Gastrocnemius medialis (tissue), 4 donors: Measurements from ENCODE around the gene GPR55. TPM values are rescaled to one million over a fixed set of nuclear protein-coding genes. Genes with fewer than 3 reads are reported as not detected.
A peak's percentile ranks its signal among the peaks of the same experiment; 100 is the strongest.
"Not testable (repeated sequence)": the region's sequence is repeated elsewhere in the genome, so short reads cannot be mapped to it uniquely, and the experiment has no call there.

Source experiments
- ATAC-seq, 2 donors: fragments of 150-250 bp; one replicate each; pipeline ENCODE4 v1.9.1; 2016
- DNase-seq, 2 donors: peaks; one replicate each; pipeline ENCODE4 v3.0.0-alpha.2; 2019
- H3K27ac ChIP-seq, 4 donors: fragments of 200-600 bp; sonication (generic); 1 replicate in 1 of 4; 2 replicates in 3 of 4; pipeline ENCODE4 v1.5.1; 2016 to 2018; ENCODE audit warnings: mild to moderate bottlenecking in 2 of 4, moderate library complexity in 1 of 4
- H3K27me3 ChIP-seq, 3 donors: fragments of 200-600 bp; sonication (generic) in 2 of 3; 1 replicate in 1 of 3; 2 replicates in 2 of 3; pipeline versions ENCODE4 v1.5.1 to v1.6.0; 2016 to 2019; ENCODE audit warnings: mild to moderate bottlenecking in 1 of 3, moderate library complexity in 1 of 3
- H3K36me3 ChIP-seq, 2 donors: fragments of 200-600 bp; sonication (generic) in 1 of 2; one replicate each; pipeline ENCODE4 v1.5.1; 2017 to 2018
- H3K4me1 ChIP-seq, 2 donors: fragments of 200-600 bp; sonication (generic) in 1 of 2; one replicate each; pipeline ENCODE4 v1.5.1; 2016 to 2017; ENCODE audit warnings: mild to moderate bottlenecking in 2 of 2
- H3K4me3 ChIP-seq, 4 donors: fragments of 200-600 bp; sonication (generic) in 3 of 4; 1 replicate in 1 of 4; 2 replicates in 3 of 4; pipeline ENCODE4 v1.5.1; 2016 to 2019; ENCODE audit warnings: mild to moderate bottlenecking in 2 of 4
- H3K9me3 ChIP-seq, 3 donors: fragments of 200-600 bp; sonication (generic) in 2 of 3; 1 replicate in 1 of 3; 2 replicates in 2 of 3; pipeline ENCODE4 v1.5.1; 2016 to 2019
- CTCF ChIP-seq, 5 experiments: fragments of 450-650 bp in 3 of 5; fragments of 200-600 bp in 2 of 5; sonication (generic) in 2 of 5; IDR thresholded peaks in 4 of 5; conservative IDR thresholded peaks in 1 of 5; 1 replicate in 4 of 5; 2 replicates in 1 of 5; pipeline ENCODE4 v1.5.1; 2016 to 2019; ENCODE audit warnings: antibody characterized with exemption in 5 of 5, mild to moderate bottlenecking in 3 of 5, moderate library complexity in 3 of 5
- POLR2A ChIP-seq, 2 donors: fragments of 450-650 bp; IDR thresholded peaks; one replicate each; pipeline ENCODE4 v1.6.1; 2017; ENCODE audit warnings: antibody characterized with exemption in 2 of 2, mild to moderate bottlenecking in 2 of 2, moderate library complexity in 2 of 2
- in situ Hi-C, 4 donors: fragments of 200-750 bp; cut with MboI; loops; one replicate each; pipeline versions ENCODE4 v1.15.0 to v1.8.0; 2017; ENCODE audit warnings: low sequenced_read_pairs in 4 of 4
- intact Hi-C: fragments of 100-400 bp; cut with DNase I; formaldehyde crosslinking; loops from one replicate; pipeline ENCODE4 v1.15.1; 2023; ENCODE audit warnings: low total_unique reads
- total RNA-seq, 4 donors: library from RNA; depleted of rRNA; stranded (reverse); fragments of >200 nt; gene quantifications; one replicate each; pipeline versions ENCODE4 v1.1.0 to v1.2.3, GENCODE V29; 2016

Gene GPR55
- total RNA-seq, 4 donors from 2014 or later: not detected

GRCh38 chr2:230937362-230937761, 12.3 kb upstream of the GPR55 start:
- H3K27me3 ChIP-seq: peaks cover 0 to 18% (median 0%) of the 10 kb centered on the region in 3 donors
- no peak for DNase-seq
- intact Hi-C loops (no loop called here), in situ Hi-C loops (no loop called here)
- H3K4me1 ChIP-seq: no peaks in the 10 kb centered on the region
- no peak overlapping the region for H3K27ac ChIP-seq
- ATAC-seq: no peak
- no peaks in the 10 kb centered on the region for H3K9me3 ChIP-seq
- no peak overlapping the region for H3K4me3 ChIP-seq
- no peak for TF ChIP-seq POLR2A (IDR thresholded peaks at IDR 0.05)
- no peak for TF ChIP-seq CTCF (IDR thresholded peaks at IDR 0.05 in 4 of 5, conservative IDR thresholded peaks at IDR 0.05 in 1 of 5)
- H3K36me3 ChIP-seq: no peaks in the 10 kb centered on the region

DNA sequence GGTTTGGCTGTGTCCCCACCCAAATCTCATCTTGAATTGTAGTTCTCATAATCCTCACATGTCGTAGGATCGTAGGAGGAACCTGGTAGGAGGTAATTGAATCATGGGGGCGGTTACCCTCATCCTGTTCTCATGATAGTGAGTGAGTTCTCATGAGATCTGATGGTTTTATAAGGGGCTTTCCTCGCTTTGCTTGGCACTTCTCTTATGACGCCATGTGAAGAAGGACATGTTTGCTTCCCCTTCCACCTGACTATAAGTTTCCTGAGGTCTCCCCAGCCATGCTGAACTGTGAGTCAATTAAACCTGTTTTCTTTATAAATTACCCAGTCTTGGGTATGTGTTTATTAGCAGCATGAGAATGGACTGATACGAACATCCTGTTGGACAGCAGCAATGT, 11.2 kb upstream of the GPR55 start:
- peaks cover 0 to 18% (median 0%) of the 10 kb centered on the region in 3 donors for H3K27me3 ChIP-seq

DNA sequence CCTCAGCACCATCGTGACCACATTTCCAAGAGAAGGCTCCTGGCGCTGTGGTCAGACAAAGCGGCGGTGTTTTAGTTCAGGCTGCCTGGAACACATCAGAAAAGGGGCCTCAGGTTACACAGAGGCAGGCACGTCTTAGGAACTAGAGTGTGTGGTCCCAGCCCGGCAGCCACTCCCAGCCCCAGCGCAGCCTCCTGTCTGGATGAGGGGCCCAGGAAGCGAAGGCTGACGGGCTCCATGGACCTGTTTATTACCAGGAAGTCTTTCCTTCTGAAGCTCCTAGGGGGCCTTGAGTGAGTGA, 10.0 kb upstream of the GPR55 start:
- DNase-seq (no peak), ATAC-seq (no peak)
- no peaks in the 10 kb centered on the region for H3K4me1 ChIP-seq
- peaks cover 0 to 18% (median 0%) of the 10 kb centered on the region in 3 donors for H3K27me3 ChIP-seq
- intact Hi-C loops: no loop called here
- no peak overlapping the region for H3K27ac ChIP-seq
- no peaks in the 10 kb centered on the region for H3K9me3 ChIP-seq
- in situ Hi-C loops: no loop called here
- TF ChIP-seq CTCF (IDR thresholded peaks at IDR 0.05 in 4 of 5, conservative IDR thresholded peaks at IDR 0.05 in 1 of 5) (no peak), POLR2A (IDR thresholded peaks at IDR 0.05) (no peak)
- no peak overlapping the region for H3K4me3 ChIP-seq
- no peaks in the 10 kb centered on the region for H3K36me3 ChIP-seq

More for the DNA sequence above, 11.2 kb upstream of the GPR55 start:
- DNase-seq, H3K9me3 ChIP-seq, H3K4me1 ChIP-seq, H3K36me3 ChIP-seq, H3K4me3 ChIP-seq, H3K27ac ChIP-seq, intact Hi-C loops, ATAC-seq, in situ Hi-C loops: not testable (repeated sequence)

GRCh38 chr2:230934231-230935129, 9.4 kb upstream of the GPR55 start:
- no peak for DNase-seq
- Histone ChIP-seq H3K27me3 (peaks cover 0 to 18% (median 0%) of the 10 kb centered on the region in 3 donors), H3K36me3 (no peaks in the 10 kb centered on the region), H3K4me3 (no peak overlapping the region), H3K4me1 (no peaks in the 10 kb centered on the region), H3K27ac (no peak overlapping the region), H3K9me3 (no peaks in the 10 kb centered on the region)
- no peak for ATAC-seq
- intact Hi-C loops: no loop called here
- TF ChIP-seq CTCF (IDR thresholded peaks at IDR 0.05 in 4 of 5, conservative IDR thresholded peaks at IDR 0.05 in 1 of 5): no peak
- TF ChIP-seq POLR2A (IDR thresholded peaks at IDR 0.05): no peak
- in situ Hi-C loops: no loop called here

- H3K4me1 ChIP-seq: no peaks in the 10 kb centered on the region
- H3K36me3 ChIP-seq: no peaks in the 10 kb centered on the region
- no peaks in the 10 kb centered on the region for H3K9me3 ChIP-seq
- intact Hi-C loops (loop anchor here (2.0 kb wide), 1 partner anchor 63 kb away; no protein-coding TSS in a partner anchor), in situ Hi-C loops (no loop called here)
- ATAC-seq (no peak), DNase-seq (no peak)
- H3K4me3 ChIP-seq: no peak overlapping the region
- peak overlapping the region in 2 of 4 donors; percentile 37 to 38 for H3K27ac ChIP-seq
- peaks cover 0 to 18% (median 0%) of the 10 kb centered on the region in 3 donors for H3K27me3 ChIP-seq
- TF ChIP-seq CTCF (IDR thresholded peaks at IDR 0.05 in 4 of 5, conservative IDR thresholded peaks at IDR 0.05 in 1 of 5): no peak
- no peak for TF ChIP-seq POLR2A (IDR thresholded peaks at IDR 0.05)
Observed at GRCh38 chr2:230933521-230934180, 8.6 kb upstream of the GPR55 start.
